Thyroid gland (tissue), 4 donors: ENCODE data around the gene GCNT1. TPM values are rescaled to one million over a fixed set of nuclear protein-coding genes. Genes with fewer than 3 reads are reported as not detected.
"Not testable (repeated sequence)": the region's sequence is repeated elsewhere in the genome, so short reads cannot be mapped to it uniquely, and the experiment has no call there.

ENCODE experiments used
- DNase-seq, 2 donors: peaks; one replicate each; pipeline ENCODE4 v3.0.0-alpha.2; 2019
- H3K27ac ChIP-seq, 3 donors: fragments of 200-600 bp; sonication (generic); 1 replicate in 2 of 3; 2 replicates in 1 of 3; pipeline ENCODE4 v1.5.1; 2016 to 2019; ENCODE audit warnings: mild to moderate bottlenecking in 1 of 3, moderate library complexity in 1 of 3
- H3K27me3 ChIP-seq: fragments of 200-600 bp; sonication (generic); one replicate; pipeline ENCODE4 v1.5.1; 2019
- H3K36me3 ChIP-seq, 2 donors: fragments of 200-600 bp; sonication (generic); one replicate each; pipeline ENCODE4 v1.5.1; 2016 to 2019
- H3K4me1 ChIP-seq, 2 donors: fragments of 200-600 bp; sonication (generic); one replicate each; pipeline ENCODE4 v1.5.1; 2017 to 2019
- H3K4me3 ChIP-seq, 3 donors: fragments of 200-600 bp; sonication (generic); replicated peaks in 1 of 3; 1 replicate in 2 of 3; 2 replicates in 1 of 3; pipeline ENCODE4 v1.5.1; 2016; ENCODE audit warnings: mild to moderate bottlenecking in 1 of 3
- H3K9me3 ChIP-seq: fragments of 200-600 bp; sonication (generic); one replicate; pipeline ENCODE4 v1.5.1; 2017
- CTCF ChIP-seq, 6 experiments: fragments of 200-600 bp in 3 of 6; fragments of 450-650 bp in 3 of 6; sonication (generic) in 3 of 6; IDR thresholded peaks; one replicate each; pipeline ENCODE4 v1.5.1; 2016 to 2019; ENCODE audit warnings: antibody characterized with exemption in 6 of 6, mild to moderate bottlenecking in 2 of 6, inconsistent platforms in 1 of 6, moderate library complexity in 1 of 6
- POLR2A ChIP-seq, 2 donors: fragments of 450-650 bp; IDR thresholded peaks; one replicate each; pipeline ENCODE4 v1.6.1; 2017; ENCODE audit warnings: antibody characterized with exemption in 2 of 2, mild to moderate bottlenecking in 2 of 2, moderate library complexity in 1 of 2
- whole genome bisulfite sequencing, 2 donors: methylation state at CpG; one replicate each; pipeline ENCODE4 v1.1.5; 2017; 5-methylcytosine and 5-hydroxymethylcytosine counted together
- intact Hi-C: fragments of 100-400 bp; cut with DNase I; formaldehyde crosslinking; loops from one replicate; pipeline ENCODE4 v1.15.1; 2023
- total RNA-seq, 4 donors: library from RNA; depleted of rRNA; stranded (reverse); fragments of >200 nt; gene quantifications; one replicate each; pipeline ENCODE4 v1.2.3, GENCODE V29; 2016

GCNT1 gene
- total RNA-seq, 4 donors from 2014 or later = 15.4 to 340 (median 30.9) TPM

- H3K4me3 ChIP-seq = no peak overlapping the region
- H3K4me1 ChIP-seq = peaks cover 2 to 5% of the 10 kb centered on the region in 2 donors
- no peak overlapping the region for H3K27ac ChIP-seq
- 91 to 97% methylated on average over 10 of the region's 10 CpGs for WGBS, 2 donors
- no peak for DNase-seq
- TF ChIP-seq POLR2A (IDR thresholded peaks at IDR 0.05) (no peak), CTCF (IDR thresholded peaks at IDR 0.05) (no peak)
- H3K9me3 ChIP-seq = no peaks in the 10 kb centered on the region
- H3K36me3 ChIP-seq = no peaks in the 10 kb centered on the region
- intact Hi-C loops = no loop called here
- no peaks in the 10 kb centered on the region for H3K27me3 ChIP-seq
Observed at GRCh38 chr9:76478226-76478625, 19.2 kb downstream of the GCNT1 start.

GRCh38 chr9:76479337-76479736 is 20.4 kb downstream of the GCNT1 start:
- H3K27me3 ChIP-seq, H3K9me3 ChIP-seq, DNase-seq, H3K4me3 ChIP-seq, H3K27ac ChIP-seq, H3K36me3 ChIP-seq, intact Hi-C loops, H3K4me1 ChIP-seq: not testable (repeated sequence)
- WGBS, 2 donors = 99 to 100% methylated on average over 2 of the region's 2 CpGs

GRCh38 chr9:76486151-76486550 is 27.2 kb downstream of the GCNT1 start:
- intact Hi-C loops = no loop called here
- TF ChIP-seq POLR2A (IDR thresholded peaks at IDR 0.05) (no peak), CTCF (IDR thresholded peaks at IDR 0.05) (no peak)
- DNase-seq = no peak
- WGBS, 2 donors = 93 to 95% methylated on average over 2 of the region's 2 CpGs
- no peaks in the 10 kb centered on the region for H3K36me3 ChIP-seq
- H3K9me3 ChIP-seq = no peaks in the 10 kb centered on the region
- no peak overlapping the region for H3K27ac ChIP-seq
- no peak overlapping the region for H3K4me3 ChIP-seq
- H3K27me3 ChIP-seq = no peaks in the 10 kb centered on the region
- H3K4me1 ChIP-seq = peaks cover 0 to 9% of the 10 kb centered on the region in 2 donors

GRCh38 chr9:76490249-76490990 is 31.4 kb downstream of the GCNT1 start:
- Histone ChIP-seq H3K27me3 (no peaks in the 10 kb centered on the region), H3K4me3 (no peak overlapping the region), H3K4me1 (peaks cover 0 to 7% of the 10 kb centered on the region in 2 donors), H3K9me3 (no peaks in the 10 kb centered on the region), H3K36me3 (no peaks in the 10 kb centered on the region), H3K27ac (no peak overlapping the region)
- WGBS, 2 donors = 90 to 91% methylated on average over 6 of the region's 6 CpGs
- DNase-seq = no peak
- intact Hi-C loops = no loop called here
- TF ChIP-seq POLR2A (IDR thresholded peaks at IDR 0.05) (no peak), CTCF (IDR thresholded peaks at IDR 0.05) (no peak)

- H3K27me3 ChIP-seq, H3K27ac ChIP-seq, H3K4me3 ChIP-seq, intact Hi-C loops, H3K9me3 ChIP-seq, H3K36me3 ChIP-seq, H3K4me1 ChIP-seq, DNase-seq: not testable (repeated sequence)
- 84 to 89% methylated on average over 1 of the region's 1 CpG for WGBS, 2 donors
Observed at GRCh38 chr9:76491056-76491455, 32.1 kb downstream of the GCNT1 start.

DNA sequence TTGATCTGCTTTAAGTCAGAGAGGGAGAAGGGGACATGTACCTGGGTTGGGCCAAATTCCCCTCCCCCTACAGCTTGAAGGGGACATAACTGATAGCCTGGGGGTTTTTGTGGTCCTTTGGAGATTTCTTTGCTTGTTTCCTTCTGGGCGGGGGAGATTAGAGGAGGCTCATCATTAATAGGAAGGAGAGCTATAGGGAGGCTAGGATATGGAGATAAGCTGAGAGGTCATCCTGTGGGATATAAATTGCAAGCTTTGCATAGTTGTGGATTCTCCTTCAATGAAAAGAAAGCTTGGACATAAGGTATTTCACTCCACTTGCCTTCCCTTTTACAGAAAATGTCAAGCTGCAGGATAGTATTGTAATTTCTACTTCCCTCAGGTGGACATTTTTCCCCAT is 34.5 kb downstream of the GCNT1 start:
- DNase-seq, H3K27ac ChIP-seq, H3K36me3 ChIP-seq, H3K9me3 ChIP-seq, H3K4me3 ChIP-seq, intact Hi-C loops, H3K4me1 ChIP-seq, H3K27me3 ChIP-seq: not testable (repeated sequence)
- WGBS, 2 donors = 93 to 100% methylated on average over 1 of the region's 1 CpG
